ENCODE measurements around the gene HNRNPUL2. TPM values are rescaled to one million over a fixed set of nuclear protein-coding genes. Genes with fewer than 3 reads are reported as not detected.
"Not testable (repeated sequence)": the region's sequence is repeated elsewhere in the genome, so short reads cannot be mapped to it uniquely, and the experiment has no call there.

Gene HNRNPUL2
- total RNA-seq, 1 donor from 2014 or later = 58.6 TPM

DNA sequence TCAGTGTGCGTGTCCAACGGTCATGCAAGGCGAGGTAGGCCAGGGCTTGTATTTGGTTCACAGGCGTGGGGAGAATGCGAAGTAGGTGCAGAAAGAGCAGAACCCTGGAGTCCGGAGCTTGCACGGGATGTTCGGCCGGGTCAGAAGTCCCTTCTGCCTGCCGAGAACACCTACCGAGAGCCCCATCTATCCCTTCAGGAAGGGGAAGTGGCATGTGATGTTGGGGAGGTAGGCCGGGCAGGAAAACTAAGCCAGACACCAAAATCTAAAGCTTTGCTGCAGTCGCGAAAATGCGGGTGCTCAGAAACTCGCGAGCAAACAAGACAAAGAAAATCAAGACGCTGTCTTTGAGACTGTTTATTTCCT lies 43.5 kb upstream of the HNRNPUL2 start:
- DNase-seq = no peak
- Mint-ChIP-seq H3K4me1 (ENCODE audit: low read depth, unreplicated experiment) (peaks cover 12% of the 10 kb centered on the region), H3K27me3 (ENCODE audit: unreplicated experiment) (no peaks in the 10 kb centered on the region), H3K9me3 (ENCODE audit: unreplicated experiment) (peaks cover 17% of the 10 kb centered on the region), H3K36me3 (ENCODE audit: unreplicated experiment) (no peaks in the 10 kb centered on the region), H3K4me3 (ENCODE audit: unreplicated experiment) (peak overlapping the region; percentile 98), H3K27ac (ENCODE audit: unreplicated experiment) (peak overlapping the region; percentile 98)
- TF ChIP-seq, protein P1, sequence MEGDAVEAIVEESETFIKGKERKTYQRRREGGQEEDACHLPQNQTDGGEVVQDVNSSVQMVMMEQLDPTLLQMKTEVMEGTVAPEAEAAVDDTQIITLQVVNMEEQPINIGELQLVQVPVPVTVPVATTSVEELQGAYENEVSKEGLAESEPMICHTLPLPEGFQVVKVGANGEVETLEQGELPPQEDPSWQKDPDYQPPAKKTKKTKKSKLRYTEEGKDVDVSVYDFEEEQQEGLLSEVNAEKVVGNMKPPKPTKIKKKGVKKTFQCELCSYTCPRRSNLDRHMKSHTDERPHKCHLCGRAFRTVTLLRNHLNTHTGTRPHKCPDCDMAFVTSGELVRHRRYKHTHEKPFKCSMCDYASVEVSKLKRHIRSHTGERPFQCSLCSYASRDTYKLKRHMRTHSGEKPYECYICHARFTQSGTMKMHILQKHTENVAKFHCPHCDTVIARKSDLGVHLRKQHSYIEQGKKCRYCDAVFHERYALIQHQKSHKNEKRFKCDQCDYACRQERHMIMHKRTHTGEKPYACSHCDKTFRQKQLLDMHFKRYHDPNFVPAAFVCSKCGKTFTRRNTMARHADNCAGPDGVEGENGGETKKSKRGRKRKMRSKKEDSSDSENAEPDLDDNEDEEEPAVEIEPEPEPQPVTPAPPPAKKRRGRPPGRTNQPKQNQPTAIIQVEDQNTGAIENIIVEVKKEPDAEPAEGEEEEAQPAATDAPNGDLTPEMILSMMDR (IDR thresholded peaks at IDR 0.05; ENCODE audit: partially characterized antibody, unreplicated experiment) = no peak

DNA sequence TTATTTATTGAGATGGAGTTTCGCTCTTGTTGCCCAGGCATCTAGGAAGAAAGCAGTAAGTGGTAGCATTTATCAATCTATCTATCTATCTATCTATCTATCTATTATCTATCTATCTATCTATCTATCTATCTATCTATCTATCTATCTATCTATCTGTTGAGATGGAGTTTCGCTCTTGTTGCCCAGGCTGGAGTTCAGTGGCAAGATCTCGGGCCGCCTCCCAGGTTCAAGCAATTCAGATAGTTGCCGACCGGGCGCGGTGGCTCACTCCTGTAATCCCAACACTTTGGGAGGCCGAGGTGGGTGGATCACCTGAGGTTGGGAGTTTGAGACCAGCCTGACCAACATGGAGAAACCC lies 33.6 kb upstream of the HNRNPUL2 start:
- DNase-seq = not testable (repeated sequence)

DNA sequence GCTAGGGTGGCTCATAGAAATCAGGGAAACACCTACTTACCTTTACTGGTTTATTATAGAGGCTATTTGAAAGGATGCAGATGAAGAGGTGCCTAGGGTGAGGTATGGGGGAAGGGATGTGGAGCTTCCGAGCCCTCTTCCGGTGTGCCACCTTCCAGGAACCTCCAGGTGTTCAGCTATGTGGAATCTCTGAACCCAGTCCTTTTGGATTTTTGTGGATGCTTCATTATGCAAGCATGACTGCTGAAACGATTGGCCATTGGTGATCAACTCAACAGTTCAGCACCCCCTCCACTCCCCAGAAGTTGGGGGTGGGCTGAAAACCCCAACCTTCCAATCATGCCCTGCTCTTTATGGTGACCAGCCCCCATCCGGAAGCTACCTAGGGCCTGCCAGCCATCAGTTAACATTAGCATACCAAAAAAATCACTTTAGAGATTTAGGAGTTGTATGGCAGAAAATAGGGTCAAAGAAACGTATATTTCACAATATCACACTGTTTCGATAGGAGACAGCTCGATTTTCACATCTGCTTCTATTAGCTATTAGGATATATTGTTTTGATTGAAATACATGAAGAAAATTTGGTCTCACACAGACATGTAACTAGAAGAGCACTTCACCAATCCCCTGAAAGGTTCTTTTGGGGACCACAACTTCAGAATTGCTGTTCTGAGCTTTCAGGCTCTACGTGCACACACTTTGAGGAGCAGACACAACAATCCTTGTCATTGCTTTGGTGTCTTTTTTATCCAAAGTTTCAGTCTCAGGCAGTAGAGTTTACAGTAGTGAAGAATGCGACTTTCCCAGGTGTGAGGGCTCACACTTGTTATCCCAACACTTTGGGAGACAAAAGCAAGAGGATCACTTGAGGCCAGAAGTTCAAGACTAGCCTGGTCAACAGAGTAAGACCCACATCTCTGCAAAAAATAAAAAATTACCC lies 30.9 kb upstream of the HNRNPUL2 start:
- peaks cover 13% of the 10 kb centered on the region for H3K9me3 Mint-ChIP-seq (ENCODE audit: unreplicated experiment)
- peaks cover 1% of the 10 kb centered on the region for H3K4me1 Mint-ChIP-seq (ENCODE audit: low read depth, unreplicated experiment)
- H3K27me3 Mint-ChIP-seq (ENCODE audit: unreplicated experiment) = peaks cover 5% of the 10 kb centered on the region
- TF ChIP-seq, protein P1 (IDR thresholded peaks at IDR 0.05; ENCODE audit: partially characterized antibody, unreplicated experiment) = no peak
- DNase-seq = no peak
- H3K27ac Mint-ChIP-seq (ENCODE audit: unreplicated experiment) = no peak overlapping the region
- no peak overlapping the region for H3K4me3 Mint-ChIP-seq (ENCODE audit: unreplicated experiment)
- H3K36me3 Mint-ChIP-seq (ENCODE audit: unreplicated experiment) = no peaks in the 10 kb centered on the region

More for the DNA sequence above, 33.6 kb upstream of the HNRNPUL2 start:
- not testable (repeated sequence) for H3K36me3 Mint-ChIP-seq (ENCODE audit: unreplicated experiment); H3K4me1 Mint-ChIP-seq (ENCODE audit: low read depth, unreplicated experiment); H3K27me3 Mint-ChIP-seq (ENCODE audit: unreplicated experiment); H3K9me3 Mint-ChIP-seq (ENCODE audit: unreplicated experiment)
- Mint-ChIP-seq H3K27ac (ENCODE audit: unreplicated experiment) (peak overlapping the region; percentile 43), H3K4me3 (ENCODE audit: unreplicated experiment) (peak overlapping the region; percentile 52)

DNA sequence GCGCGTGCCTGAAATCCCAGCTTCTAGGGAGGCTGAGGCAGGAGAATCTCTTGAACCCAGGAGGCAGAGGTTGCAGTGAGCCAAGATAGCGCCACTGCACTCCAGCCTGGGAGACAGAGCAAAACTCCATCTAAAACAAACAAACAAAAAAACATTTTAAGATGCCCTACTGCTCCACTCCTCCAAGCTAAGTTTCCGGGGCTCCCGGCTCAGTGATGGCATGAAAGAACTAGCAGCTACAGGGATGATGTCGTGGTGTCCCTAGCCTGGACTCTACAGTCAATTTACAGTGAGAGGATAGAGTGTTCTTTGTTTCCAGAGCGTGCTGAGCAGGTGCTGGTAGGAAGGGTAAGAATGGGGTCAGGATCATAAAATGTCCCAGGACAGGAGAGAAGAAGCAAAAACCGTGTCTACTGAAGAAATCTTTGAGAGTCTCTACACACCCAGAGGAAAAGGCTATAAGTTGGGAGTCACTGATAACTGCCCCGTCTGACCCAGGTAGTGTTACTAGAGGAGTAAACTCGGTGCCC lies 27.9 kb upstream of the HNRNPUL2 start:
- peak overlapping the region; percentile 45 for H3K27ac Mint-ChIP-seq (ENCODE audit: unreplicated experiment)
- no peak for DNase-seq
- TF ChIP-seq, protein P1 (IDR thresholded peaks at IDR 0.05; ENCODE audit: partially characterized antibody, unreplicated experiment) = no peak
- peak overlapping the region; percentile 93 for H3K4me3 Mint-ChIP-seq (ENCODE audit: unreplicated experiment)
- peaks cover 13% of the 10 kb centered on the region for H3K9me3 Mint-ChIP-seq (ENCODE audit: unreplicated experiment)
- no peaks in the 10 kb centered on the region for H3K36me3 Mint-ChIP-seq (ENCODE audit: unreplicated experiment)
- H3K27me3 Mint-ChIP-seq (ENCODE audit: unreplicated experiment) = peaks cover 4% of the 10 kb centered on the region
- H3K4me1 Mint-ChIP-seq (ENCODE audit: low read depth, unreplicated experiment) = peaks cover 1% of the 10 kb centered on the region

DNA sequence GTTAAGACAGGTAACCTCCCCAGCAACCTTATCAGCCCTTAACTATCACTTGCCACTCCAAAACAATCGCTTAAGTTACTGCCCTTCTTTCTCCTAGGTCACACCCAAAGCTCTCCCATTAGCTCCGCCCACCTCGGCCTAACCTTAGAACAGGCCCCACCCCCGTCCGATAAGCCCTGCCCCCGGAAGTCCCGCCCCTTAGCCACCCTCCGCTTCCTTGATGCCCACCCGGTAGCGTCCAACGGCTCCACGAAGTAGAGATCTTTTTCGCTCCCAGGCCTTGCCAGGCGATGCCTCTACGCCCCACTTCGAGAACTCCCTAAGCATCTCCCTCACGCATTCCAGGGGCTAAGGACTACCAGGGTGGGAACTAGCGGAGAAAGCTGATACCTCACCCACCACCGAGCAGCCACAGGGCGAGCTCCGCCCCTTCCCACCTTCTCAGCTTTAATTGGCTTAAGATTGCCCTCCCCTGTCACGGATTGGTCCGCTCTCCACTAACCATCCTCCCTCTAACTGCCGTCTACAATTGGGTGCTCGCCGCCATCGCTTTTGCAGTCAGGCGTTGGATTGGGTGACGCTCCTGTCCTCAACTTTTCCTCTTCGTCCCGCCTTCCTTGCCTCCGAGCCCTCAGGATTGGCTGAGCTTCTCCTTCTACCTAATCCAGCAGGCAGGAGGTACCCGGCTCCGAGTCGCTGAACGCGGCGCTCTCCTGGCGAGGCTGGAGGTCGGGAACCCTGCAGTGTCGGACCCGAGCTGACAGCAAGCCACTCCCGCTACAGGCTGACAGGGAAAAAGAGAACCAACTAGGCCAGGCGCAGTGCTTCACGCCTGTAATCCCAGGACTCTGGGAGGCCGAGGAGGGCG lies 26.7 kb upstream of the HNRNPUL2 start, which contains the start of gene ZBTB3:
Gene ZBTB3, minus strand, starts transcription at position 425 of the 868 bp plus-strand sequence. CDS start 496 bp downstream, outside the sequence.
- Mint-ChIP-seq H3K4me1 (ENCODE audit: low read depth, unreplicated experiment) (peaks cover 1% of the 10 kb centered on the region), H3K27ac (ENCODE audit: unreplicated experiment) (peak within 1 kb of the TSS; percentile 97), H3K36me3 (ENCODE audit: unreplicated experiment) (no peaks in the 10 kb centered on the region), H3K9me3 (ENCODE audit: unreplicated experiment) (peaks cover 13% of the 10 kb centered on the region), H3K27me3 (ENCODE audit: unreplicated experiment) (peaks cover 3% of the 10 kb centered on the region), H3K4me3 (ENCODE audit: unreplicated experiment) (peak within 1 kb of the TSS; percentile 93)
- DNase-seq = peak; percentile 95
- TF ChIP-seq, protein P1 (IDR thresholded peaks at IDR 0.05; ENCODE audit: partially characterized antibody, unreplicated experiment) = no peak

Measured in glutamatergic neuron (in vitro differentiated cells).